Measurements from ENCODE around the gene ZFPM1.

DNA sequence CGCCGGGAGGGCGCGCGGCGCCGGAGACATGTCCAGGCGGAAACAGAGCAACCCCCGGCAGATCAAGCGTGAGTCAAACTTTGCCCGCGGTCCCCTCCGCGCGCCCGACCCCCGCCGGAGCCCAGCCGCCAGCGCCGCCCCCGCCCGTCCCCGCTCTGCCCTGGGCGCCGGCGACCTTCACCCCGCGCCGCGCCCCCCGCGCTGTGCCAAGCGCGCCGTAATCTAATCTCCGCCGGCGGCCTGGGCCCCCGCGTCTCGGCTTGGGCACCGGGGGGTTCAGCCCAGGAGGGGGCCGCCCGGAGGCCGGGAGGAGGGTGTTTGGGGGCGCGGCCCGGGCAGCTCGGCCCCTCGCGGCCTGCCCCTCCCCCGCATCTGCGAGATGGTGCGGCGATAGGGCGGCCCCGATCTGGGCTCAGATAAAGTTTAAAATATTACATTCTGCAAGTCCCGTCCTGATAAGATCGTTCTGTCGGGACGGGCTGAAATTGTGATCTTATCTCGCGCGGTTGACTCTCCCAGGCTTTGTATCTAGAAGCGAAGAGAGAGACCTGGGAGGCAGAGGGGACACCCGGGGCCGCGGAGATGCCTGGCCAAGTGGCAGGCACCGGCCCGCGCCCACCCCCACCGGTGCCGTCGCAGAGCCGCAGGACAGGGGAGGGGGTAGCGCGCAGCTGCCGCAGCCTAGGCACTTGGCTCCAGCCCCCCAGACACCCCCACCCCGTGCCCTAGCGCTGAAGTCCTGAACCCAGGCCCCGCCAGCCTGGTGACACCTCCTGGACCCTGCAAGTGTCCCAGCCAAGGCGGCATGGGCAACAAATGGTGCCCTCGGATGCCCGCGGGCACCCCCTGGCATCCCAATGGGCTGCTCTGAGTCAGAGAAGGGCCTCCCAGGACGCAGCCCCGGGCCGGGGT, 787 bp downstream of the ZFPM1 start:
- TF ChIP-seq, protein P1, sequence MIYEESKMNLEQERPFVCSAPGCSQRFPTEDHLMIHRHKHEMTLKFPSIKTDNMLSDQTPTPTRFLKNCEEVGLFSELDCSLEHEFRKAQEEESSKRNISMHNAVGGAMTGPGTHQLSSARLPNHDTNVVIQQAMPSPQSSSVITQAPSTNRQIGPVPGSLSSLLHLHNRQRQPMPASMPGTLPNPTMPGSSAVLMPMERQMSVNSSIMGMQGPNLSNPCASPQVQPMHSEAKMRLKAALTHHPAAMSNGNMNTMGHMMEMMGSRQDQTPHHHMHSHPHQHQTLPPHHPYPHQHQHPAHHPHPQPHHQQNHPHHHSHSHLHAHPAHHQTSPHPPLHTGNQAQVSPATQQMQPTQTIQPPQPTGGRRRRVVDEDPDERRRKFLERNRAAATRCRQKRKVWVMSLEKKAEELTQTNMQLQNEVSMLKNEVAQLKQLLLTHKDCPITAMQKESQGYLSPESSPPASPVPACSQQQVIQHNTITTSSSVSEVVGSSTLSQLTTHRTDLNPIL (CRISPR knock-in tag; IDR thresholded peaks at IDR 0.05; ENCODE audit: low read depth) = no peak
- no peak for TF ChIP-seq ZNF565 (CRISPR knock-in tag; conservative IDR thresholded peaks at IDR 0.05; ENCODE audit: low read depth)
- no peak for TF ChIP-seq ZNF70 (CRISPR knock-in tag; IDR thresholded peaks at IDR 0.05)
- no peak for TF ChIP-seq ZFP30 (CRISPR knock-in tag; IDR thresholded peaks at IDR 0.05)
- TF ChIP-seq, protein P2, sequence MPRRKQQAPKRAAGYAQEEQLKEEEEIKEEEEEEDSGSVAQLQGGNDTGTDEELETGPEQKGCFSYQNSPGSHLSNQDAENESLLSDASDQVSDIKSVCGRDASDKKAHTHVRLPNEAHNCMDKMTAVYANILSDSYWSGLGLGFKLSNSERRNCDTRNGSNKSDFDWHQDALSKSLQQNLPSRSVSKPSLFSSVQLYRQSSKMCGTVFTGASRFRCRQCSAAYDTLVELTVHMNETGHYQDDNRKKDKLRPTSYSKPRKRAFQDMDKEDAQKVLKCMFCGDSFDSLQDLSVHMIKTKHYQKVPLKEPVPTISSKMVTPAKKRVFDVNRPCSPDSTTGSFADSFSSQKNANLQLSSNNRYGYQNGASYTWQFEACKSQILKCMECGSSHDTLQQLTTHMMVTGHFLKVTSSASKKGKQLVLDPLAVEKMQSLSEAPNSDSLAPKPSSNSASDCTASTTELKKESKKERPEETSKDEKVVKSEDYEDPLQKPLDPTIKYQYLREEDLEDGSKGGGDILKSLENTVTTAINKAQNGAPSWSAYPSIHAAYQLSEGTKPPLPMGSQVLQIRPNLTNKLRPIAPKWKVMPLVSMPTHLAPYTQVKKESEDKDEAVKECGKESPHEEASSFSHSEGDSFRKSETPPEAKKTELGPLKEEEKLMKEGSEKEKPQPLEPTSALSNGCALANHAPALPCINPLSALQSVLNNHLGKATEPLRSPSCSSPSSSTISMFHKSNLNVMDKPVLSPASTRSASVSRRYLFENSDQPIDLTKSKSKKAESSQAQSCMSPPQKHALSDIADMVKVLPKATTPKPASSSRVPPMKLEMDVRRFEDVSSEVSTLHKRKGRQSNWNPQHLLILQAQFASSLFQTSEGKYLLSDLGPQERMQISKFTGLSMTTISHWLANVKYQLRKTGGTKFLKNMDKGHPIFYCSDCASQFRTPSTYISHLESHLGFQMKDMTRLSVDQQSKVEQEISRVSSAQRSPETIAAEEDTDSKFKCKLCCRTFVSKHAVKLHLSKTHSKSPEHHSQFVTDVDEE (CRISPR knock-in tag; IDR thresholded peaks at IDR 0.05) = no peak
- TF ChIP-seq, protein P3, sequence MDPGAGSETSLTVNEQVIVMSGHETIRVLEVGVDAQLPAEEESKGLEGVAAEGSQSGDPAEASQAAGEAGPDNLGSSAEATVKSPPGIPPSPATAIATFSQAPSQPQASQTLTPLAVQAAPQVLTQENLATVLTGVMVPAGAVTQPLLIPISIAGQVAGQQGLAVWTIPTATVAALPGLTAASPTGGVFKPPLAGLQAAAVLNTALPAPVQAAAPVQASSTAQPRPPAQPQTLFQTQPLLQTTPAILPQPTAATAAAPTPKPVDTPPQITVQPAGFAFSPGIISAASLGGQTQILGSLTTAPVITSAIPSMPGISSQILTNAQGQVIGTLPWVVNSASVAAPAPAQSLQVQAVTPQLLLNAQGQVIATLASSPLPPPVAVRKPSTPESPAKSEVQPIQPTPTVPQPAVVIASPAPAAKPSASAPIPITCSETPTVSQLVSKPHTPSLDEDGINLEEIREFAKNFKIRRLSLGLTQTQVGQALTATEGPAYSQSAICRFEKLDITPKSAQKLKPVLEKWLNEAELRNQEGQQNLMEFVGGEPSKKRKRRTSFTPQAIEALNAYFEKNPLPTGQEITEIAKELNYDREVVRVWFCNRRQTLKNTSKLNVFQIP (CRISPR knock-in tag; IDR thresholded peaks at IDR 0.05; ENCODE audit: borderline replicate concordance, low read depth) = no peak
- TF ChIP-seq ISL1 (CRISPR knock-in tag; IDR thresholded peaks at IDR 0.05) = no peak
- TF ChIP-seq TCF4 (CRISPR knock-in tag; IDR thresholded peaks at IDR 0.05; ENCODE audit: borderline replicate concordance) = no peak
- TF ChIP-seq OSR1 (CRISPR knock-in tag; IDR thresholded peaks at IDR 0.05) = no peak
- TF ChIP-seq, protein P4, sequence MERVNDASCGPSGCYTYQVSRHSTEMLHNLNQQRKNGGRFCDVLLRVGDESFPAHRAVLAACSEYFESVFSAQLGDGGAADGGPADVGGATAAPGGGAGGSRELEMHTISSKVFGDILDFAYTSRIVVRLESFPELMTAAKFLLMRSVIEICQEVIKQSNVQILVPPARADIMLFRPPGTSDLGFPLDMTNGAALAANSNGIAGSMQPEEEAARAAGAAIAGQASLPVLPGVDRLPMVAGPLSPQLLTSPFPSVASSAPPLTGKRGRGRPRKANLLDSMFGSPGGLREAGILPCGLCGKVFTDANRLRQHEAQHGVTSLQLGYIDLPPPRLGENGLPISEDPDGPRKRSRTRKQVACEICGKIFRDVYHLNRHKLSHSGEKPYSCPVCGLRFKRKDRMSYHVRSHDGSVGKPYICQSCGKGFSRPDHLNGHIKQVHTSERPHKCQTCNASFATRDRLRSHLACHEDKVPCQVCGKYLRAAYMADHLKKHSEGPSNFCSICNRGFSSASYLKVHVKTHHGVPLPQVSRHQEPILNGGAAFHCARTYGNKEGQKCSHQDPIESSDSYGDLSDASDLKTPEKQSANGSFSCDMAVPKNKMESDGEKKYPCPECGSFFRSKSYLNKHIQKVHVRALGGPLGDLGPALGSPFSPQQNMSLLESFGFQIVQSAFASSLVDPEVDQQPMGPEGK (CRISPR knock-in tag; IDR thresholded peaks at IDR 0.05; ENCODE audit: borderline replicate concordance) = no peak
- no peak for TF ChIP-seq TOX (CRISPR knock-in tag; IDR thresholded peaks at IDR 0.05; ENCODE audit: borderline replicate concordance)
- TF ChIP-seq BACH2 (CRISPR knock-in tag; IDR thresholded peaks at IDR 0.05; ENCODE audit: borderline replicate concordance) = no peak
